Progenitor cell of endocrine pancreas (in vitro differentiated cells): ENCODE measurements around the gene ARL16. TPM values are rescaled to one million over a fixed set of nuclear protein-coding genes. Genes with fewer than 3 reads are reported as not detected.

Experiments used
- DNase-seq: peaks from one replicate; pipeline ENCODE4 v3.0.0; 2021; ENCODE audit warnings: low spot score; ENCODE audit not compliant: unreplicated experiment
- H3K27ac Mint-ChIP-seq: 2 replicates; pipeline ENCODE4 v1.8.0; 2021; ENCODE audit warnings: mild to moderate bottlenecking, moderate library complexity, mixed read lengths
- H3K27me3 Mint-ChIP-seq: 2 replicates; pipeline ENCODE4 v1.8.0; 2021; ENCODE audit warnings: mixed read lengths
- H3K36me3 Mint-ChIP-seq: 2 replicates; pipeline ENCODE4 v1.8.0; 2022; ENCODE audit warnings: mixed read lengths; ENCODE audit not compliant: insufficient read depth
- H3K4me1 Mint-ChIP-seq: 2 replicates; pipeline ENCODE4 v1.8.0; 2021; ENCODE audit warnings: low read depth, mixed read lengths
- H3K4me3 Mint-ChIP-seq: 2 replicates; pipeline ENCODE4 v1.8.0; 2021; ENCODE audit warnings: low read depth, mild to moderate bottlenecking, moderate library complexity, mixed read lengths
- H3K9me3 Mint-ChIP-seq: 2 replicates; pipeline ENCODE4 v1.8.0; 2021; ENCODE audit warnings: low read depth, mixed read lengths
- CTCF ChIP-seq: fragments of 200-600 bp; sonication (generic); IDR thresholded peaks from one replicate; pipeline ENCODE4 v1.5.0; 2021; ENCODE audit warnings: antibody characterized with exemption, mild to moderate bottlenecking; ENCODE audit not compliant: unreplicated experiment
- total RNA-seq: library from RNA; stranded (reverse); gene quantifications from 2 replicates; pipeline ENCODE4 v1.2.1, GENCODE V29; 2021

The ARL16 gene
- total RNA-seq, 1 donor from 2014 or later = 42.1 TPM

GRCh38 chr17:81686614-81687013, 3.0 kb upstream of the ARL16 start:
- no peak for DNase-seq
- Mint-ChIP-seq H3K27me3 (no peaks in the 10 kb centered on the region), H3K4me3 (no peak overlapping the region), H3K36me3 (peaks cover 14% of the 10 kb centered on the region), H3K27ac (no peak overlapping the region), H3K9me3 (no peaks in the 10 kb centered on the region), H3K4me1 (peaks cover 13% of the 10 kb centered on the region)
- TF ChIP-seq CTCF = no peak

GRCh38 chr17:81685108-81685507, 1.5 kb upstream of the ARL16 start:
- peaks cover 13% of the 10 kb centered on the region for H3K4me1 Mint-ChIP-seq
- TF ChIP-seq CTCF = no peak

GRCh38 chr17:81684442-81684911, 880 bp upstream of the ARL16 start:
- Mint-ChIP-seq H3K36me3 (peaks cover 10% of the 10 kb centered on the region), H3K4me1 (peaks cover 13% of the 10 kb centered on the region), H3K9me3 (no peaks in the 10 kb centered on the region), H3K4me3 (peak overlapping the region; percentile 78), H3K27me3 (no peaks in the 10 kb centered on the region), H3K27ac (peak overlapping the region; percentile 92)
- DNase-seq = no peak
- no peak for TF ChIP-seq CTCF

More at GRCh38 chr17:81685108-81685507, 1.5 kb upstream of the ARL16 start:
- Mint-ChIP-seq H3K9me3 (no peaks in the 10 kb centered on the region), H3K27me3 (no peaks in the 10 kb centered on the region), H3K36me3 (peaks cover 13% of the 10 kb centered on the region), H3K4me3 (peak overlapping the region; percentile 78), H3K27ac (peak overlapping the region; percentile 92)
- no peak for DNase-seq

- H3K27ac Mint-ChIP-seq = peak overlapping the region; percentile 88
- no peaks in the 10 kb centered on the region for H3K9me3 Mint-ChIP-seq
- H3K4me1 Mint-ChIP-seq = peaks cover 13% of the 10 kb centered on the region
- H3K4me3 Mint-ChIP-seq = peak overlapping the region; percentile 89
- no peaks in the 10 kb centered on the region for H3K27me3 Mint-ChIP-seq
- peaks cover 8% of the 10 kb centered on the region for H3K36me3 Mint-ChIP-seq
- no peak for DNase-seq
- TF ChIP-seq CTCF = no peak
Measured at GRCh38 chr17:81683208-81683583, 401 bp downstream of the ARL16 start.

- Mint-ChIP-seq H3K36me3 (peaks cover 8% of the 10 kb centered on the region), H3K9me3 (no peaks in the 10 kb centered on the region), H3K27me3 (no peaks in the 10 kb centered on the region), H3K4me1 (peaks cover 13% of the 10 kb centered on the region), H3K27ac (peak overlapping the region; percentile 88), H3K4me3 (peak overlapping the region; percentile 89)
- DNase-seq = no peak
- TF ChIP-seq CTCF = no peak
Measured at GRCh38 chr17:81682565-81683207, 911 bp downstream of the ARL16 start.
